GM23248 (cell line): Measurements from ENCODE around the gene MTFR1L.

Experiments
- EZH2 ChIP-seq: fragments of 200-600 bp; sonication (generic); IDR thresholded peaks from 2 replicates; pipeline ENCODE4 v1.6.1; 2018; ENCODE audit warnings: antibody characterized with exemption, mild to moderate bottlenecking; ENCODE audit not compliant: insufficient read depth, poor library complexity, severe bottlenecking
- EZH2phosphoT487 ChIP-seq: fragments of 200-600 bp; sonication (generic); IDR thresholded peaks from 2 replicates; pipeline ENCODE4 v1.6.1; 2018; ENCODE audit warnings: antibody characterized with exemption, moderate library complexity, mild to moderate bottlenecking, low read depth; ENCODE audit not compliant: insufficient read depth

- TF ChIP-seq EZH2 (no peak), EZH2phosphoT487 (no peak)
These were observed 13.9 kb upstream of the MTFR1L start for GRCh38 chr1:25805863-25806225.
